ENCODE data around the gene GIGYF2.

The GIGYF2 gene

GRCh38 chr2:232869138-232870017 is 172.2 kb downstream of the GIGYF2 start:
- DNase-seq (ENCODE audit: low read depth), result no peak

- DNase-seq (ENCODE audit: low read depth), result no peak
Measured at GRCh38 chr2:232870018-232870765, 173.1 kb downstream of the GIGYF2 start, which contains the start of gene SNORC. SNORC (plus strand) TSS chr2:232870264; CDS start chr2:232870342, 78 bp downstream.

GRCh38 chr2:232870766-232871371 is 173.7 kb downstream of the GIGYF2 start:
- DNase-seq (ENCODE audit: low read depth), result no peak

GRCh38 chr2:232871418-232871834 is 174.3 kb downstream of the GIGYF2 start:
- no peak for DNase-seq (ENCODE audit: low read depth)

GRCh38 chr2:232871835-232872736 is 175.0 kb downstream of the GIGYF2 start:
- DNase-seq (ENCODE audit: low read depth), result no peak

- DNase-seq (ENCODE audit: low read depth), result no peak
Measured at GRCh38 chr2:232872826-232873225, 175.7 kb downstream of the GIGYF2 start.

- no peak for DNase-seq (ENCODE audit: low read depth)
Measured at GRCh38 chr2:232873292-232873908, 176.3 kb downstream of the GIGYF2 start.

- DNase-seq (ENCODE audit: low read depth), result no peak
Measured at GRCh38 chr2:232873909-232874641, 176.9 kb downstream of the GIGYF2 start.

GRCh38 chr2:232874677-232875223 is 177.6 kb downstream of the GIGYF2 start:
- no peak for DNase-seq (ENCODE audit: low read depth)

GRCh38 chr2:232875256-232876121 is 178.4 kb downstream of the GIGYF2 start:
- DNase-seq (ENCODE audit: low read depth), result no peak

- DNase-seq (ENCODE audit: low read depth), result peak; percentile 20
Measured at GRCh38 chr2:232876161-232876977, 179.2 kb downstream of the GIGYF2 start.

- no peak for DNase-seq (ENCODE audit: low read depth)
Measured at GRCh38 chr2:232876978-232877441, 179.9 kb downstream of the GIGYF2 start.

- DNase-seq (ENCODE audit: low read depth), result no peak
Measured at GRCh38 chr2:232877940-232878511, 180.9 kb downstream of the GIGYF2 start.

- DNase-seq (ENCODE audit: low read depth), result no peak
Measured at GRCh38 chr2:232878855-232879617, 181.9 kb downstream of the GIGYF2 start.

GRCh38 chr2:232879618-232880494 is 182.7 kb downstream of the GIGYF2 start:
- no peak for DNase-seq (ENCODE audit: low read depth)
